Measurements from ENCODE around the gene ASCC3.

- TF ChIP-seq, protein P1, sequence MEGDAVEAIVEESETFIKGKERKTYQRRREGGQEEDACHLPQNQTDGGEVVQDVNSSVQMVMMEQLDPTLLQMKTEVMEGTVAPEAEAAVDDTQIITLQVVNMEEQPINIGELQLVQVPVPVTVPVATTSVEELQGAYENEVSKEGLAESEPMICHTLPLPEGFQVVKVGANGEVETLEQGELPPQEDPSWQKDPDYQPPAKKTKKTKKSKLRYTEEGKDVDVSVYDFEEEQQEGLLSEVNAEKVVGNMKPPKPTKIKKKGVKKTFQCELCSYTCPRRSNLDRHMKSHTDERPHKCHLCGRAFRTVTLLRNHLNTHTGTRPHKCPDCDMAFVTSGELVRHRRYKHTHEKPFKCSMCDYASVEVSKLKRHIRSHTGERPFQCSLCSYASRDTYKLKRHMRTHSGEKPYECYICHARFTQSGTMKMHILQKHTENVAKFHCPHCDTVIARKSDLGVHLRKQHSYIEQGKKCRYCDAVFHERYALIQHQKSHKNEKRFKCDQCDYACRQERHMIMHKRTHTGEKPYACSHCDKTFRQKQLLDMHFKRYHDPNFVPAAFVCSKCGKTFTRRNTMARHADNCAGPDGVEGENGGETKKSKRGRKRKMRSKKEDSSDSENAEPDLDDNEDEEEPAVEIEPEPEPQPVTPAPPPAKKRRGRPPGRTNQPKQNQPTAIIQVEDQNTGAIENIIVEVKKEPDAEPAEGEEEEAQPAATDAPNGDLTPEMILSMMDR (conservative IDR thresholded peaks at IDR 0.05; ENCODE audit: low read depth in 2 of 2) = no peak
- TF ChIP-seq EZH2 (IDR thresholded peaks at IDR 0.05; ENCODE audit: low read depth, unreplicated experiment) (no peak), ZNF331 (CRISPR knock-in tag; IDR thresholded peaks at IDR 0.05; ENCODE audit: low read depth) (no peak), REST (IDR thresholded peaks at IDR 0.05; ENCODE audit: unreplicated experiment) (no peak), POLR2AphosphoS5 (IDR thresholded peaks at IDR 0.05; ENCODE audit: low read depth) (no peak), EZH2phosphoT487 (IDR thresholded peaks at IDR 0.05; ENCODE audit: unreplicated experiment) (no peak), ZNF462 (CRISPR knock-in tag; IDR thresholded peaks at IDR 0.05) (peak; percentile 23; the same call in 1 of the 2 replicates), CREB1 (CRISPR knock-in tag; IDR thresholded peaks at IDR 0.05; ENCODE audit: low read depth) (no peak), NANOG (IDR thresholded peaks at IDR 0.05; ENCODE audit: borderline replicate concordance) (no peak), ZNF114 (CRISPR knock-in tag; IDR thresholded peaks at IDR 0.05) (no peak), JUNB (IDR thresholded peaks at IDR 0.05; ENCODE audit: unreplicated experiment) (no peak), STAT1 (IDR thresholded peaks at IDR 0.05; ENCODE audit: unreplicated experiment) (no peak)
These were observed 387.8 kb downstream of the ASCC3 start for GRCh38 chr6:100493206-100493888.

Data from GM23338 (cell line).